ENCODE results near the gene STK36. TPM values are rescaled to one million over a fixed set of nuclear protein-coding genes. Genes with fewer than 3 reads are reported as not detected.

The STK36 gene
- total and polyA plus RNA-seq, 2 donors (not counting 3 experiments of a cell fraction or from before 2014, with no cell fraction given): 40.9 to 65.2 TPM

GRCh38 chr2:218721934-218722333 is 50.0 kb downstream of the STK36 start:
- intact Hi-C loops (cut with micrococcal nuclease): no loop called here
- FAIRE-seq: no peak

More at GRCh38 chr2:218721934-218722333, 50.0 kb downstream of the STK36 start:
- Histone ChIP-seq H3K9me3 (replicated peaks; ENCODE audit: control insufficient read depth, insufficient read depth, low read length) (no peaks in the 10 kb centered on the region), H2AFZ (ENCODE audit: low read depth, low read length) (no peak overlapping the region), H3K36me3 (ENCODE audit: control insufficient read depth in 2 of 2, extremely low read depth in 1 of 2, insufficient read depth in 2 of 2, low read length in 2 of 2) (peaks cover 0 to 2% of the 10 kb centered on the region in 2 experiments), H3K9me1 (replicated peaks; ENCODE audit: control insufficient read depth, extremely low read depth, insufficient read depth, low read length) (no peaks in the 10 kb centered on the region), H3K4me3 (replicated peaks in 1 of 3; ENCODE audit: insufficient read depth in 1 of 3, low read depth in 1 of 3, low read length in 3 of 3) (no peak overlapping the region), H3K4me2 (ENCODE audit: insufficient read depth, low read length) (no peak overlapping the region), H4K20me1 (replicated peaks; ENCODE audit: control insufficient read depth, extremely low read depth, insufficient read depth, low read length) (no peaks in the 10 kb centered on the region), H3K79me2 (ENCODE audit: control insufficient read depth, insufficient read depth, low read length) (peaks cover 78% of the 10 kb centered on the region), H3K9ac (replicated peaks; ENCODE audit: extremely low read depth, insufficient read depth, low read length) (no peak overlapping the region), H3K27me3 (ENCODE audit: control insufficient read depth in 2 of 2, insufficient read depth in 2 of 2, low read length in 2 of 2) (no peaks in the 10 kb centered on the region), H3K27ac (ENCODE audit: insufficient read depth, low read depth, low read length) (no peak overlapping the region), H3K4me1 (ENCODE audit: control insufficient read depth, extremely low read depth, insufficient read depth, low read length) (peaks cover 7% of the 10 kb centered on the region)
- ChIA-PET CTCF (interaction anchor here (1.4 to 3.4 kb wide), 8 partner anchors 9 to 155 kb away, joined by 3 to 38 read pairs (median 10); partner anchors contain the start of gene TTLL4), POLR2A (no interaction called here)
- DNase-seq (ENCODE audit: low read depth, low spot score): no peak
- no TSS peak for BruUV-seq (replicated peaks)
- no peak for TF ChIP-seq CTCF (IDR thresholded peaks at IDR 0.05; ENCODE audit: extremely low read depth in 1 of 2, insufficient read depth in 1 of 2, low read depth in 1 of 2, low read length in 2 of 2)
- TF ChIP-seq, protein P1, sequence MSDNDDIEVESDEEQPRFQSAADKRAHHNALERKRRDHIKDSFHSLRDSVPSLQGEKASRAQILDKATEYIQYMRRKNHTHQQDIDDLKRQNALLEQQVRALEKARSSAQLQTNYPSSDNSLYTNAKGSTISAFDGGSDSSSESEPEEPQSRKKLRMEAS (IDR thresholded peaks at IDR 0.05; ENCODE audit: insufficient read depth, insufficient read length): no peak
- TF ChIP-seq JUN (IDR thresholded peaks at IDR 0.05; ENCODE audit: borderline replicate concordance, insufficient read depth, insufficient read length, low read depth): no peak
- no peak for TF ChIP-seq MYC (IDR thresholded peaks at IDR 0.05; ENCODE audit: low read depth, low read length)
- TF ChIP-seq FOS (IDR thresholded peaks at IDR 0.05; ENCODE audit: borderline replicate concordance, insufficient read depth, low read length): no peak
- no peak for TF ChIP-seq POLR2AphosphoS5 (IDR thresholded peaks at IDR 0.05; ENCODE audit: insufficient read depth, low read depth, low read length)
- no peak for TF ChIP-seq POLR2A (IDR thresholded peaks at IDR 0.05; ENCODE audit: low read depth, low read length)
- no peak for TF ChIP-seq EZH2 (IDR thresholded peaks at IDR 0.05; ENCODE audit: borderline replicate concordance, low read depth, low read length, severe bottlenecking)
- no peak for TF ChIP-seq GATA2 (IDR thresholded peaks at IDR 0.05; ENCODE audit: insufficient read depth, insufficient read length, low read depth, low read length)
- dilution Hi-C loops (cut with MboI; ENCODE audit: extremely low pct_ligation_motif_present, low sequenced_read_pairs): no loop called here
